SH-SY5Y (cell line): ENCODE results near the gene LYSMD1.

ENCODE experiments used
- GATA2 ChIP-seq: IDR thresholded peaks from 2 replicates; pipeline ENCODE4 v1.6.1; 2011; ENCODE audit warnings: mild to moderate bottlenecking, low read depth, low read length
- GATA3 ChIP-seq: IDR thresholded peaks from 2 replicates; pipeline ENCODE4 v1.6.1; 2011; ENCODE audit warnings: low read depth, mild to moderate bottlenecking, low read length, moderate library complexity

GRCh38 chr1:151176514-151177045 lies 10.9 kb upstream of the LYSMD1 start:
- no peak for TF ChIP-seq GATA3
- TF ChIP-seq GATA2: no peak
